ENCODE data around the gene MYCL.

MYCL gene

DNA sequence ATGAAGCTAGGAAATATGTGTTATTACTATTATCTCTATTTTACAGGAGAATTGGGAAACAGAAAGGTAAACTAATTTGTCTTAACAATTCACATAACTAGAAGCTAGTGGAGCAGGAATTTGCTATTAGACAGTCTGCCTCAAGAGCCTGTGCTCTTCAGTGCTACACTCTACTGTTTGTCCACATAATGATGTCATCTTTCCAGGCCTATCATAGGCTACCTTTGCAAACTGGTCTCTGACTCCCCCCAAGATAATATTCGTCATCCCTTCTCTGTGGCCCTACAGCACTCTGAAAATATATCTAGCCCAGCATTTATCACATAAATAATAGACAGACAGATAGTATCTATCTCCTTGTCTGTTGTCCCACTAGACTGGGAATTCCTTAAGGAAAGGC, 52.5 kb downstream of the MYCL start:
- ATAC-seq, result no peak
- TF ChIP-seq SNAI2 (CRISPR knock-in tag; IDR thresholded peaks at IDR 0.05) (no peak), PPARA (CRISPR knock-in tag; IDR thresholded peaks at IDR 0.05; ENCODE audit: borderline replicate concordance) (no peak), ZNF8 (CRISPR knock-in tag; IDR thresholded peaks at IDR 0.05) (no peak), GLIS3 (CRISPR knock-in tag; IDR thresholded peaks at IDR 0.05) (no peak), ARNTL (CRISPR knock-in tag; IDR thresholded peaks at IDR 0.05; ENCODE audit: borderline replicate concordance, low read depth) (no peak), ZFP30 (CRISPR knock-in tag; IDR thresholded peaks at IDR 0.05) (no peak), BACH2 (CRISPR knock-in tag; IDR thresholded peaks at IDR 0.05; ENCODE audit: borderline replicate concordance) (no peak), ZC3H10 (CRISPR knock-in tag; IDR thresholded peaks at IDR 0.05) (no peak), CSDC2 (CRISPR knock-in tag; IDR thresholded peaks at IDR 0.05) (no peak), ISL1 (CRISPR knock-in tag; IDR thresholded peaks at IDR 0.05) (no peak), TOX (CRISPR knock-in tag; IDR thresholded peaks at IDR 0.05; ENCODE audit: borderline replicate concordance) (no peak), TCF4 (CRISPR knock-in tag; IDR thresholded peaks at IDR 0.05; ENCODE audit: borderline replicate concordance) (no peak), ZFP3 (CRISPR knock-in tag; IDR thresholded peaks at IDR 0.05) (no peak), OSR1 (CRISPR knock-in tag; IDR thresholded peaks at IDR 0.05) (no peak), RARB (CRISPR knock-in tag; IDR thresholded peaks at IDR 0.05) (no peak), ZNF565 (CRISPR knock-in tag; conservative IDR thresholded peaks at IDR 0.05; ENCODE audit: low read depth) (no peak)
- TF ChIP-seq, protein P1, sequence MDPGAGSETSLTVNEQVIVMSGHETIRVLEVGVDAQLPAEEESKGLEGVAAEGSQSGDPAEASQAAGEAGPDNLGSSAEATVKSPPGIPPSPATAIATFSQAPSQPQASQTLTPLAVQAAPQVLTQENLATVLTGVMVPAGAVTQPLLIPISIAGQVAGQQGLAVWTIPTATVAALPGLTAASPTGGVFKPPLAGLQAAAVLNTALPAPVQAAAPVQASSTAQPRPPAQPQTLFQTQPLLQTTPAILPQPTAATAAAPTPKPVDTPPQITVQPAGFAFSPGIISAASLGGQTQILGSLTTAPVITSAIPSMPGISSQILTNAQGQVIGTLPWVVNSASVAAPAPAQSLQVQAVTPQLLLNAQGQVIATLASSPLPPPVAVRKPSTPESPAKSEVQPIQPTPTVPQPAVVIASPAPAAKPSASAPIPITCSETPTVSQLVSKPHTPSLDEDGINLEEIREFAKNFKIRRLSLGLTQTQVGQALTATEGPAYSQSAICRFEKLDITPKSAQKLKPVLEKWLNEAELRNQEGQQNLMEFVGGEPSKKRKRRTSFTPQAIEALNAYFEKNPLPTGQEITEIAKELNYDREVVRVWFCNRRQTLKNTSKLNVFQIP (CRISPR knock-in tag; IDR thresholded peaks at IDR 0.05; ENCODE audit: borderline replicate concordance, low read depth), result no peak
- TF ChIP-seq, protein P2, sequence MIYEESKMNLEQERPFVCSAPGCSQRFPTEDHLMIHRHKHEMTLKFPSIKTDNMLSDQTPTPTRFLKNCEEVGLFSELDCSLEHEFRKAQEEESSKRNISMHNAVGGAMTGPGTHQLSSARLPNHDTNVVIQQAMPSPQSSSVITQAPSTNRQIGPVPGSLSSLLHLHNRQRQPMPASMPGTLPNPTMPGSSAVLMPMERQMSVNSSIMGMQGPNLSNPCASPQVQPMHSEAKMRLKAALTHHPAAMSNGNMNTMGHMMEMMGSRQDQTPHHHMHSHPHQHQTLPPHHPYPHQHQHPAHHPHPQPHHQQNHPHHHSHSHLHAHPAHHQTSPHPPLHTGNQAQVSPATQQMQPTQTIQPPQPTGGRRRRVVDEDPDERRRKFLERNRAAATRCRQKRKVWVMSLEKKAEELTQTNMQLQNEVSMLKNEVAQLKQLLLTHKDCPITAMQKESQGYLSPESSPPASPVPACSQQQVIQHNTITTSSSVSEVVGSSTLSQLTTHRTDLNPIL (CRISPR knock-in tag; IDR thresholded peaks at IDR 0.05; ENCODE audit: low read depth), result no peak
- TF ChIP-seq, protein P3, sequence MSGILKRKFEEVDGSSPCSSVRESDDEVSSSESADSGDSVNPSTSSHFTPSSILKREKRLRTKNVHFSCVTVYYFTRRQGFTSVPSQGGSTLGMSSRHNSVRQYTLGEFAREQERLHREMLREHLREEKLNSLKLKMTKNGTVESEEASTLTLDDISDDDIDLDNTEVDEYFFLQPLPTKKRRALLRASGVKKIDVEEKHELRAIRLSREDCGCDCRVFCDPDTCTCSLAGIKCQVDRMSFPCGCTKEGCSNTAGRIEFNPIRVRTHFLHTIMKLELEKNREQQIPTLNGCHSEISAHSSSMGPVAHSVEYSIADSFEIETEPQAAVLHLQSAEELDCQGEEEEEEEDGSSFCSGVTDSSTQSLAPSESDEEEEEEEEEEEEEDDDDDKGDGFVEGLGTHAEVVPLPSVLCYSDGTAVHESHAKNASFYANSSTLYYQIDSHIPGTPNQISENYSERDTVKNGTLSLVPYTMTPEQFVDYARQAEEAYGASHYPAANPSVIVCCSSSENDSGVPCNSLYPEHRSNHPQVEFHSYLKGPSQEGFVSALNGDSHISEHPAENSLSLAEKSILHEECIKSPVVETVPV (CRISPR knock-in tag; IDR thresholded peaks at IDR 0.05), result no peak

DNA sequence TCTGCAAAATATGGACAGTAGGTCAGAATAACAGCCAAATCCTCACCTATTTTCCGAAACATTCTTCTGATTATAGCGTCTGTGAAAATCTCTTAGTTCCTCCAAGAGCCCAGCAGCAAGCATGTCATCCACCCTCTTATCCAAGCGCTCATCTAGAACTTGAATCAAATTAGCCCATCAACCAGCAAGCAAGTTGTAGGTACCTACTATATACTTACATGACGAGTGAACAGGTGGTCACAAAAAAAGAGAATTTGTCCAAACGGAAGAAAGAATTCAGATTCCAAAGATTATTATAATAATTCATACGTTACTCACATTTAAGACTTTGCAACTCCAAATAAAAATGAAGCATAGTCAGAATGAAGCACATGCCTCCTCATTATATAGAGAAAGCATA, 53.8 kb downstream of the MYCL start:
- TF ChIP-seq ARNTL (CRISPR knock-in tag; IDR thresholded peaks at IDR 0.05; ENCODE audit: borderline replicate concordance, low read depth), result no peak
- no peak for TF ChIP-seq ZNF70 (CRISPR knock-in tag; IDR thresholded peaks at IDR 0.05)
- no peak for TF ChIP-seq OSR1 (CRISPR knock-in tag; IDR thresholded peaks at IDR 0.05)
- TF ChIP-seq ZC3H10 (CRISPR knock-in tag; IDR thresholded peaks at IDR 0.05), result no peak
- TF ChIP-seq, protein P2 (CRISPR knock-in tag; IDR thresholded peaks at IDR 0.05; ENCODE audit: low read depth), result no peak
- no peak for TF ChIP-seq RARB (CRISPR knock-in tag; IDR thresholded peaks at IDR 0.05)
- no peak for TF ChIP-seq ZNF565 (CRISPR knock-in tag; conservative IDR thresholded peaks at IDR 0.05; ENCODE audit: low read depth)
- ATAC-seq, result no peak

DNA sequence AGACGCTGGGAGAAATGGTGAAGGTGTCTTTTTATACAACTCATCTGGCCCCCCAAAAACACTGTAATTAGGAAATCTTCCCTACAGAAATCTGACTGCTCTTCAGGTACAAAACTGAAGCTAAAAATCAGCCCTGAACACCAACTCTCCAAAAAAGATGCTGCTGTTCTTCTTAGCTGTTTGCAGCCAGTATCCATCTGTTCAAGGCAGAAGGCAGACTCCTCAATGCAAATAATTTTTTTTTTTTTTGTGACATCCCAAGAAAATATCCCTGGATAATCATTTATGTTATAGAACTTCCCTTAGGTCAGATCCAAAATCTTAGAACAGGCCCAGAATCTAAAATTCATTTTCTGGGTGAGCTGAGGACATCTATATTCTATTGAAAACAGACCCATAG, 54.9 kb downstream of the MYCL start:
- no peak for ATAC-seq
- TF ChIP-seq, protein P3 (CRISPR knock-in tag; IDR thresholded peaks at IDR 0.05), result no peak
- TF ChIP-seq, protein P1 (CRISPR knock-in tag; IDR thresholded peaks at IDR 0.05; ENCODE audit: borderline replicate concordance, low read depth), result no peak
- TF ChIP-seq, protein P2 (CRISPR knock-in tag; IDR thresholded peaks at IDR 0.05; ENCODE audit: low read depth), result no peak
- no peak for TF ChIP-seq TCF4 (CRISPR knock-in tag; IDR thresholded peaks at IDR 0.05; ENCODE audit: borderline replicate concordance)
- TF ChIP-seq OSR1 (CRISPR knock-in tag; IDR thresholded peaks at IDR 0.05), result no peak
- no peak for TF ChIP-seq ARNTL (CRISPR knock-in tag; IDR thresholded peaks at IDR 0.05; ENCODE audit: borderline replicate concordance, low read depth)
- no peak for TF ChIP-seq SNAI2 (CRISPR knock-in tag; IDR thresholded peaks at IDR 0.05)
- no peak for TF ChIP-seq ZNF8 (CRISPR knock-in tag; IDR thresholded peaks at IDR 0.05)
- TF ChIP-seq ZNF565 (CRISPR knock-in tag; conservative IDR thresholded peaks at IDR 0.05; ENCODE audit: low read depth), result no peak
- no peak for TF ChIP-seq TOX (CRISPR knock-in tag; IDR thresholded peaks at IDR 0.05; ENCODE audit: borderline replicate concordance)
- TF ChIP-seq ZC3H10 (CRISPR knock-in tag; IDR thresholded peaks at IDR 0.05), result no peak
- no peak for TF ChIP-seq BACH2 (CRISPR knock-in tag; IDR thresholded peaks at IDR 0.05; ENCODE audit: borderline replicate concordance)
- no peak for TF ChIP-seq PPARA (CRISPR knock-in tag; IDR thresholded peaks at IDR 0.05; ENCODE audit: borderline replicate concordance)

All from SK-N-SH treated with all-trans-retinoic acid at 6 μM for 48 hours (cell line).